ENCODE measurements around the gene C9orf43. TPM values are rescaled to one million over a fixed set of nuclear protein-coding genes. Genes with fewer than 3 reads are reported as not detected.

Gene C9orf43
- total and polyA plus RNA-seq, 2 donors (not counting 3 experiments of a cell fraction or from before 2014, with no cell fraction given), result 0.25 to 0.66 TPM

DNA sequence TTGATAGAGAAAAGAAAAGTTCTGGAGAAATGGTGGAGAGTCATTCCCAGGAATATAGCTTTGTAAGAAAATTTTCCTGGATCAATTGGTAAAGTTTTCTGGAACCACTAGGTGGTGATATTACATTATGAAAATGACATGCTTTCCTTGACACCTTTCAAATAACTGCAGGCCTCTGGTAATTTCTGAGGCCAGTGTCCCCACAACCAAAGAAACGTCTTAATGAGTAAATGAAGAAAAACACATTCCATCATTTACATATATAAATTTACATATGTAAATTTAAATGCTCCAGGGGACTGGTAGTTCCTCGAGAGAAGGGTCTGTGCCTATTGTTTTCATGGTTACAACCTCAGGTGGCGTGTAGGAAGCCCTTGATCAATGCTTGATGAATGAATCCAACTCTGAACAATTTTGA lies 35.8 kb downstream of the C9orf43 start:
- CTCF ChIA-PET, result interaction anchor here (0.6 to 5.2 kb wide), 54 partner anchors 9 to 230 kb away, joined by 3 to 166 read pairs (median 6); partner anchors contain the start of genes ALAD, C9orf43, CDC26 and POLE3
- no peak overlapping the region for H3K4me3 ChIP-seq (replicated peaks in 1 of 3; ENCODE audit: insufficient read depth in 1 of 3, low read depth in 1 of 3, low read length in 3 of 3)
- POLR2A ChIA-PET, result interaction anchor here (0.8 to 1.2 kb wide), 3 partner anchors 9 to 68 kb away, joined by 3 to 5 read pairs (median 4); no protein-coding TSS in a partner anchor
- no peak overlapping the region for H3K27ac ChIP-seq (ENCODE audit: insufficient read depth, low read depth, low read length)
- H3K4me2 ChIP-seq (ENCODE audit: insufficient read depth, low read length), result no peak overlapping the region
- DNase-seq (ENCODE audit: low read depth, low spot score), result peak; percentile 79
- FAIRE-seq, result peak; percentile 76
- no peaks in the 10 kb centered on the region for H3K27me3 ChIP-seq (ENCODE audit: control insufficient read depth in 2 of 2, insufficient read depth in 2 of 2, low read length in 2 of 2)
- no peak overlapping the region for H2AFZ ChIP-seq (ENCODE audit: low read depth, low read length)
- no peaks in the 10 kb centered on the region for H3K9me3 ChIP-seq (replicated peaks; ENCODE audit: control insufficient read depth, insufficient read depth, low read length)
- H3K4me1 ChIP-seq (ENCODE audit: control insufficient read depth, extremely low read depth, insufficient read depth, low read length), result peaks cover 4% of the 10 kb centered on the region
- H3K9me1 ChIP-seq (replicated peaks; ENCODE audit: control insufficient read depth, extremely low read depth, insufficient read depth, low read length), result no peaks in the 10 kb centered on the region
- no peaks in the 10 kb centered on the region for H4K20me1 ChIP-seq (replicated peaks; ENCODE audit: control insufficient read depth, extremely low read depth, insufficient read depth, low read length)
- H3K9ac ChIP-seq (replicated peaks; ENCODE audit: extremely low read depth, insufficient read depth, low read length), result no peak overlapping the region
- H3K36me3 ChIP-seq (ENCODE audit: control insufficient read depth in 2 of 2, extremely low read depth in 1 of 2, insufficient read depth in 2 of 2, low read length in 2 of 2), result no peaks in the 10 kb centered on the region
- TF ChIP-seq MYC (IDR thresholded peaks at IDR 0.05; ENCODE audit: low read depth, low read length) (no peak), GATA2 (IDR thresholded peaks at IDR 0.05; ENCODE audit: insufficient read depth, insufficient read length, low read depth, low read length) (no peak)
- TF ChIP-seq, protein P1, sequence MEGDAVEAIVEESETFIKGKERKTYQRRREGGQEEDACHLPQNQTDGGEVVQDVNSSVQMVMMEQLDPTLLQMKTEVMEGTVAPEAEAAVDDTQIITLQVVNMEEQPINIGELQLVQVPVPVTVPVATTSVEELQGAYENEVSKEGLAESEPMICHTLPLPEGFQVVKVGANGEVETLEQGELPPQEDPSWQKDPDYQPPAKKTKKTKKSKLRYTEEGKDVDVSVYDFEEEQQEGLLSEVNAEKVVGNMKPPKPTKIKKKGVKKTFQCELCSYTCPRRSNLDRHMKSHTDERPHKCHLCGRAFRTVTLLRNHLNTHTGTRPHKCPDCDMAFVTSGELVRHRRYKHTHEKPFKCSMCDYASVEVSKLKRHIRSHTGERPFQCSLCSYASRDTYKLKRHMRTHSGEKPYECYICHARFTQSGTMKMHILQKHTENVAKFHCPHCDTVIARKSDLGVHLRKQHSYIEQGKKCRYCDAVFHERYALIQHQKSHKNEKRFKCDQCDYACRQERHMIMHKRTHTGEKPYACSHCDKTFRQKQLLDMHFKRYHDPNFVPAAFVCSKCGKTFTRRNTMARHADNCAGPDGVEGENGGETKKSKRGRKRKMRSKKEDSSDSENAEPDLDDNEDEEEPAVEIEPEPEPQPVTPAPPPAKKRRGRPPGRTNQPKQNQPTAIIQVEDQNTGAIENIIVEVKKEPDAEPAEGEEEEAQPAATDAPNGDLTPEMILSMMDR (IDR thresholded peaks at IDR 0.05; ENCODE audit: extremely low read depth in 1 of 2, insufficient read depth in 1 of 2, low read depth in 1 of 2, low read length in 2 of 2), result peak; percentile 28 to 35
- no peaks in the 10 kb centered on the region for H3K79me2 ChIP-seq (ENCODE audit: control insufficient read depth, insufficient read depth, low read length)
- dilution Hi-C loops (cut with MboI; ENCODE audit: extremely low pct_ligation_motif_present, low sequenced_read_pairs), result no loop called here
- BruUV-seq (replicated peaks), result no TSS peak
- intact Hi-C loops (cut with micrococcal nuclease), result loop anchor here (2.0 to 5.0 kb wide), 5 partner anchors 34 to 231 kb away; partner anchors contain the start of genes ALAD, C9orf43 and POLE3

DNA sequence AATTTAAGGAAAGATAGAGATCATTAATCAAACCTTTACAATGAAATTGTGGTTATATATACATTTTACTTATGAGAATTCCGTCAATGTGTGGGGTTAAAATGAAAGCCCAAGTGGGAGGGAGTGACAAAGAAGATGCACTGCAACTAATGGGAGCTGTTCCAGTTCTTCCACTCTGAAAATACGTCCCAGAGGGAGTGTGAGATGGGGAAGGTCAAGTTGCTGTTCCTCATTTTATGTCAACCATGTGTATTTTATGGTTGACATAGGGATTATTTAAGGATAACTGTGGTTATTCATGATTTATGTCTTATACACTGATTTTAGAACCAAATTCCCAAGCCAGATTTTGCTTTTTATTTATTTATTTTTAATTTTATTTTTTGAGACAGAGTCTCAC lies 38.8 kb downstream of the C9orf43 start:
- Histone ChIP-seq H3K27ac (ENCODE audit: insufficient read depth, low read depth, low read length) (no peak overlapping the region), H2AFZ (ENCODE audit: low read depth, low read length) (no peak overlapping the region), H3K4me1 (ENCODE audit: control insufficient read depth, extremely low read depth, insufficient read depth, low read length) (peaks cover 5% of the 10 kb centered on the region), H3K79me2 (ENCODE audit: control insufficient read depth, insufficient read depth, low read length) (no peaks in the 10 kb centered on the region), H3K36me3 (ENCODE audit: control insufficient read depth in 2 of 2, extremely low read depth in 1 of 2, insufficient read depth in 2 of 2, low read length in 2 of 2) (no peaks in the 10 kb centered on the region), H3K4me3 (replicated peaks in 1 of 3; ENCODE audit: insufficient read depth in 1 of 3, low read depth in 1 of 3, low read length in 3 of 3) (no peak overlapping the region), H4K20me1 (replicated peaks; ENCODE audit: control insufficient read depth, extremely low read depth, insufficient read depth, low read length) (no peaks in the 10 kb centered on the region), H3K9me1 (replicated peaks; ENCODE audit: control insufficient read depth, extremely low read depth, insufficient read depth, low read length) (no peaks in the 10 kb centered on the region), H3K9me3 (replicated peaks; ENCODE audit: control insufficient read depth, insufficient read depth, low read length) (no peaks in the 10 kb centered on the region), H3K9ac (replicated peaks; ENCODE audit: extremely low read depth, insufficient read depth, low read length) (no peak overlapping the region), H3K27me3 (ENCODE audit: control insufficient read depth in 2 of 2, insufficient read depth in 2 of 2, low read length in 2 of 2) (no peaks in the 10 kb centered on the region), H3K4me2 (ENCODE audit: insufficient read depth, low read length) (no peak overlapping the region)
- intact Hi-C loops (cut with micrococcal nuclease), result loop anchor here (1.0 to 5.0 kb wide), 4 partner anchors 37 to 228 kb away; partner anchors contain the start of genes C9orf43 and POLE3
- dilution Hi-C loops (cut with MboI; ENCODE audit: extremely low pct_ligation_motif_present, low sequenced_read_pairs), result no loop called here
- no peak for FAIRE-seq
- ChIA-PET CTCF (interaction anchor here (4.9 to 5.2 kb wide), 2 partner anchors 140 to 207 kb away, joined by 150 to 166 read pairs; no protein-coding TSS in a partner anchor), POLR2A (no interaction called here)
- BruUV-seq (replicated peaks), result no TSS peak
- TF ChIP-seq POLR2A (IDR thresholded peaks at IDR 0.05; ENCODE audit: low read depth, low read length) (no peak), FOS (IDR thresholded peaks at IDR 0.05; ENCODE audit: borderline replicate concordance, insufficient read depth, low read length) (no peak), MYC (IDR thresholded peaks at IDR 0.05; ENCODE audit: low read depth, low read length) (no peak), POLR2AphosphoS5 (IDR thresholded peaks at IDR 0.05; ENCODE audit: insufficient read depth, low read depth, low read length) (no peak), JUN (IDR thresholded peaks at IDR 0.05; ENCODE audit: borderline replicate concordance, insufficient read depth, insufficient read length, low read depth) (no peak), GATA2 (IDR thresholded peaks at IDR 0.05; ENCODE audit: insufficient read depth, insufficient read length, low read depth, low read length) (no peak), EZH2 (IDR thresholded peaks at IDR 0.05; ENCODE audit: borderline replicate concordance, low read depth, low read length, severe bottlenecking) (no peak)
- TF ChIP-seq, protein P1 (IDR thresholded peaks at IDR 0.05; ENCODE audit: extremely low read depth in 1 of 2, insufficient read depth in 1 of 2, low read depth in 1 of 2, low read length in 2 of 2), result no peak
- TF ChIP-seq, protein P2, sequence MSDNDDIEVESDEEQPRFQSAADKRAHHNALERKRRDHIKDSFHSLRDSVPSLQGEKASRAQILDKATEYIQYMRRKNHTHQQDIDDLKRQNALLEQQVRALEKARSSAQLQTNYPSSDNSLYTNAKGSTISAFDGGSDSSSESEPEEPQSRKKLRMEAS (IDR thresholded peaks at IDR 0.05; ENCODE audit: insufficient read depth, insufficient read length), result no peak
- DNase-seq (ENCODE audit: low read depth, low spot score), result no peak
